ENCODE results near the gene PACSIN1. TPM values are rescaled to one million over a fixed set of nuclear protein-coding genes. Genes with fewer than 3 reads are reported as not detected.

Gene PACSIN1
- total RNA-seq, 1 experiment from 2014 or later = not detected

- Histone ChIP-seq H3K4me1 (ENCODE audit: insufficient read depth, low read length, poor library complexity, severe bottlenecking) (no peaks in the 10 kb centered on the region), H3K36me3 (ENCODE audit: insufficient read depth, low read length, poor library complexity, severe bottlenecking) (no peaks in the 10 kb centered on the region), H3K9me3 (ENCODE audit: low read depth, low read length, poor library complexity, severe bottlenecking) (no peaks in the 10 kb centered on the region), H3K27ac (ENCODE audit: low read depth, low read length, poor library complexity, severe bottlenecking) (no peak overlapping the region), H3K27me3 (replicated peaks; ENCODE audit: insufficient read depth, low read depth, low read length, poor library complexity) (no peaks in the 10 kb centered on the region), H3K4me3 (ENCODE audit: low read depth, low read length, poor library complexity, severe bottlenecking) (no peak overlapping the region)
- intact Hi-C loops (cut with micrococcal nuclease; ENCODE audit: unreplicated experiment) = no loop called here
- ChIA-PET POLR2A (ENCODE audit: low non-redundant PET) (no interaction called here), CTCF (no interaction called here)
- no TSS peak for BruUV-seq (replicated peaks)
- no peak for DNase-seq (ENCODE audit: low spot score)
- TF ChIP-seq CTCF (conservative IDR thresholded peaks at IDR 0.05; ENCODE audit: low read depth, low read length) (no peak), EZH2 (IDR thresholded peaks at IDR 0.05; ENCODE audit: borderline replicate concordance, low read depth, low read length, poor library complexity, severe bottlenecking) (no peak)
These were observed 89.5 kb downstream of the PACSIN1 start for GRCh38 chr6:34555328-34555727.

- intact Hi-C loops (cut with micrococcal nuclease; ENCODE audit: unreplicated experiment) = no loop called here
- BruUV-seq (replicated peaks) = no TSS peak
- no peak for DNase-seq (ENCODE audit: low spot score)
- H3K4me1 ChIP-seq (ENCODE audit: insufficient read depth, low read length, poor library complexity, severe bottlenecking) = no peaks in the 10 kb centered on the region
- ChIA-PET POLR2A (ENCODE audit: low non-redundant PET) (no interaction called here), CTCF (no interaction called here)
- no peak within 1 kb of the TSS for H3K4me3 ChIP-seq (ENCODE audit: low read depth, low read length, poor library complexity, severe bottlenecking)
- H3K36me3 ChIP-seq (ENCODE audit: insufficient read depth, low read length, poor library complexity, severe bottlenecking) = no peaks in the 10 kb centered on the region
- H3K27me3 ChIP-seq (replicated peaks; ENCODE audit: insufficient read depth, low read depth, low read length, poor library complexity) = no peaks in the 10 kb centered on the region
- TF ChIP-seq CTCF (conservative IDR thresholded peaks at IDR 0.05; ENCODE audit: low read depth, low read length) (no peak), EZH2 (IDR thresholded peaks at IDR 0.05; ENCODE audit: borderline replicate concordance, low read depth, low read length, poor library complexity, severe bottlenecking) (no peak)
- no peak within 1 kb of the TSS for H3K27ac ChIP-seq (ENCODE audit: low read depth, low read length, poor library complexity, severe bottlenecking)
- H3K9me3 ChIP-seq (ENCODE audit: low read depth, low read length, poor library complexity, severe bottlenecking) = no peaks in the 10 kb centered on the region
These were observed 90.2 kb downstream of the PACSIN1 start, which contains the start of gene SPDEF for GRCh38 chr6:34556031-34556471. SPDEF (minus strand) TSS chr6:34556329; CDS start chr6:34544455, 11,874 bp downstream.

DNA sequence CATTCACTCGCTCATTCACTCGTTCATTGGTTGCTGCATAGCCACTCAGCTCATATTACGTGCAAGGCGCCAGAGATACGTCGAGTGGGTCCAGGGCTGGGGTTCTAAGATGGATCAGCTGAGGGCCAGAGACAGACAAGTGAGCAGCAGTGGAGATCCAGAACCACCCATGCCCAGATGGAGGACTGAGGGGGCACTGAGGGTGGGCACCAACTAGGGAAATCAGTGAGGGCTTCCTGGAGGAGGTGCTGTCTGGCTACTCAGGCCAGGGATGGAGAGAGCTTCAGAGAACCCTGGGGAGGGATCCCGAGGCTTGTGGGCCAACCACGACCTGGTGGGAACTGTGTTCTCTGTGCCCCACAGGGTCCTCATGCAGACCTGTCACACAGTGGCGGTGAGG lies 90.6 kb downstream of the PACSIN1 start:
- intact Hi-C loops (cut with micrococcal nuclease; ENCODE audit: unreplicated experiment) = no loop called here
- DNase-seq (ENCODE audit: low spot score) = no peak
- TF ChIP-seq EZH2 (IDR thresholded peaks at IDR 0.05; ENCODE audit: borderline replicate concordance, low read depth, low read length, poor library complexity, severe bottlenecking) = no peak
- TF ChIP-seq CTCF (conservative IDR thresholded peaks at IDR 0.05; ENCODE audit: low read depth, low read length) = no peak

More for the DNA sequence above, 90.6 kb downstream of the PACSIN1 start:
- Histone ChIP-seq H3K27ac (ENCODE audit: low read depth, low read length, poor library complexity, severe bottlenecking) (no peak overlapping the region), H3K36me3 (ENCODE audit: insufficient read depth, low read length, poor library complexity, severe bottlenecking) (no peaks in the 10 kb centered on the region), H3K4me3 (ENCODE audit: low read depth, low read length, poor library complexity, severe bottlenecking) (no peak overlapping the region), H3K4me1 (ENCODE audit: insufficient read depth, low read length, poor library complexity, severe bottlenecking) (no peaks in the 10 kb centered on the region), H3K9me3 (ENCODE audit: low read depth, low read length, poor library complexity, severe bottlenecking) (no peaks in the 10 kb centered on the region), H3K27me3 (replicated peaks; ENCODE audit: insufficient read depth, low read depth, low read length, poor library complexity) (no peaks in the 10 kb centered on the region)
- no TSS peak for BruUV-seq (replicated peaks)
- CTCF ChIA-PET = no interaction called here
- POLR2A ChIA-PET (ENCODE audit: low non-redundant PET) = no interaction called here
